ENCODE measurements around the gene LY9.

GRCh38 chr1:160813215-160813614, 17.2 kb downstream of the LY9 start:
- TF ChIP-seq CTCF (IDR thresholded peaks at IDR 0.05) (no peak), EP300 (IDR thresholded peaks at IDR 0.05; ENCODE audit: low read depth) (no peak)
